Daoy (cell line): ENCODE measurements around the gene KISS1R. TPM values are rescaled to one million over a fixed set of nuclear protein-coding genes. Genes with fewer than 3 reads are reported as not detected.
"Not testable (repeated sequence)": the region's sequence is repeated elsewhere in the genome, so short reads cannot be mapped to it uniquely, and the experiment has no call there.

Experiments
- DNase-seq: peaks from one replicate; pipeline ENCODE4 v3.0.0-alpha.2; 2015; ENCODE audit warnings: low read depth
- total RNA-seq: library from RNA; depleted of rRNA; stranded (reverse); fragments of >200 nt; shearing (Covaris generic); gene quantifications from 2 replicates; pipeline ENCODE4 v1.2.3, GENCODE V29; 2014; rRNA removed

KISS1R gene
- not detected in 2 replicates for total RNA-seq

- DNase-seq: peak; percentile 61
These were observed at the start of gene KISS1R for GRCh38 chr19:917323-918151. TSS of gene KISS1R (plus strand) at chr19:917333. CDS start at chr19:917503, 170 bp downstream.

- DNase-seq: no peak
These were observed 49.2 kb upstream of the KISS1R start for GRCh38 chr19:867855-868457.

GRCh38 chr19:868458-869244 is 48.5 kb upstream of the KISS1R start:
- no peak for DNase-seq

DNA sequence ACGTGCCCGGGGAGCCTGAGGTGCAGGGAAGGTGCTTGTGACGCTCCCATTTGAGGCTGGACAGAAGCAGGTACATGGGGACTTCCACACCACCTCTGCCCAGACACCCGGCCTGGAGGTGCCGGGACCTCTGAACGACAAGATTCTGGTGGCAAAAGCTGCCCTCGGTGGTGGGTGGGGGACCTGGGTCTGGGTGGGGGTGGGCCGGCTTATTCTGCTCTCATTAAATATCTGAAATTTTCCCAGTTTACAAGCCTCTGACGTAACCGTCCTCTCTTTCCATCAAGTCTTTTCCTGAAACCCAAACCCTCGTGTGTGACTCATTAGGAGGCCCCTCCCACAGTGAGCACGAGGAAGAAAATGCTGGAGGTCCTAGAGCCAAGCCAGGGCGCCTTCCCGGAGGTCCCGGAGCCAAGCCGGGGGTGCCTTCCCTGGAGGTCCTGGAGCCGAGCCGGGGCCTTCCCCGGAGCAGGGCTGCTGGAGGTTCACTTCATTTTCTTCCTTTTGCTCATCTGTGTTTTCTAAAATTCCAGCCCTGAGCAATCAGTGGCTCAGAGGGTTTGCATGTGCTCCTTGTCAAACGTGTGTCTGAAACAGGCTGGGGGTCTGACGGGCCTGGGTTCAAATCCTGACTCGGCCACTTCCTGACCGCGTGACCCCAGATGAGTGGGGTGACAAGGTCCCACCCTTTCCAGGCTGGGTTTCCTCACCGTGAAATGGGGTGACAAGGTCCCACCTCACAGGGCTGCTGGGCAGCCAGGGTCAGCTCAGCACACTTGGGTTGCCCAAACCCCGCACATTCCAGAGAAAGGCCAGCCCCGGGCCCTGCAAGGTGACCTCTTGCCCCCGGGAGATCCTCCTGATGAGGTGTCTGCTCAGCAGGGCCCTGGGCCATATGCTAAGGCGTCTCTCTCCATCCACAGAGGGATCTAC is 47.6 kb upstream of the KISS1R start:
- DNase-seq: peak; percentile 93

DNA sequence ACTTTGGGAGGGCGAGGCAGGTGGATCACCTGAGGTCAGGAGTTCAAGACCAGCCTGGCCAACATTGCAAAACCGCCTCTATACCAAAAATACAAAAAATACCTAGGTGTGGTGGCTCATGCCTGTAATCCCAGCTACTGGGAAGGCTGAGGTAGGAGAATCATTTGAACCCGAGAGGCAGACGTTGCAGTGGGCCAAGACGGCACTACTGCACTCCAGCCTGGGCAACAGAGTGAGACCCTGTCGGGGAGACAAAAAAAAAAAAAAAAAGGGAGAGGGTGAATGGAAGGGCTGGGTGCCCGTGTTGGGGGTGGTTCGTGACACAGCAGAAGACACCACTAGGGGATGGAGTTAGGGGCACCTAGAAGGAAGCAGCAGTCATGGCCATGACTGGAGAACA is 46.8 kb upstream of the KISS1R start:
- DNase-seq: no peak

DNA sequence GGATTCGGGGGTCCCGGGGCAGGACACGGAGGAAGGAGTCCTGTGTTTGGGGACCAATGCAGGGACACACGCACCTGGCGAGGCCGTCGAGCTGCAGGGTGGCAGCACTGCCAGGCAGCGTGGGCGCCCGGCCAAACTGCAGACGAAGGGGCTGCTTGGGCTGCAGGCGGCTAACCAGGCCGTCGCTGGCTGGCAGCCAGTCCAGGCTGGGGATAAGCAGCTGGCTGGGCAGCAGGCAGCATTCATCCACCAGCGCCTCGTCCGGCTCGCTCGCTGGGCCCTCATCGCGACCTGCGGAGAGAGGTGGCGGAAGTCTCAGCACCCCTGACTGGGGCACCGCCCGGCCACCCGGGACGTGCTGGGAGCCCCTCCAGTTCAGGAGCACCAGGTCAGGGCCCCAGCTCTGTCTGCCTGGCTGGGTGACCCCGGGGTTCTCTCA is 46.2 kb upstream of the KISS1R start:
- DNase-seq: no peak

DNA sequence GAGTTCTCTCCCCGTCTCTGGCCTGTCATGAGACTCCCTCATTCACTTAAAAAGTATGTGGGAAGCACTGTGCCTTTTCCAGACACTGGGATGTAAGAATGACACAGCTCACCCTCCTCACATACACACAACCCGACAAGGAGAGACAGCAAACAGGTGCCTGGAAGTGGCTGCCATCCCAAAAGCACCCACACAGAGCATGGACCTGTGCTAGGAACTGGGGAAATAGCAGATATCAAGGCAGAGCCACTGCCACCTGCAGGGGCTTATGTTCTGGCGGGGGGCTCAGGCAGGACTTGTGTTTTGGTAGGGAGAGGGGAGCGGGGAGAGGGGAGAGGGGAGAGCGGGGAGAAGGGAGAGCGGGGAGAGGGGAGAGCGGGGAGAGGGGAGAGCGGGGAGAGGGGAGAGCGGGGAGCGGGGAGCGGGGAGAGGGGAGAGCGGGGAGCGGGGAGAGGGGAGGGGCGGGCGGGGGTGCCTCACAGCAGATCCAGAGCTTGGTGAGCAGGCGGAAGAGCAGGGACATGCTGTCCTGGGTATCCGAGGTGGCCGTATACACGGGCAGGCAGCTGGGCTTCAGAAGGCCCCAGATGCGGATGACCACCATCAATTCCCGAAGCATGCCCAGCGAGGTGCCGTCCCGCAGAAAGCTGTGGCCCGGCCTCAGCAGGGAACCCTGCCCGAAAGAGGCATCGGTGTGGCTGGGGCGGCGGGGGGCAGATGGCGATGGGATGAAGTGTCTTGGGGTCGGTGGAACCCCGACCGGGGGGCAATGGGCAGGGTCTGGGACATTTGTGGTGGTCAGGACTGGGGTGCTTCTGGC is 45.5 kb upstream of the KISS1R start:
- peak; percentile 41 for DNase-seq

- peak; percentile 90 for DNase-seq
These were observed 44.7 kb upstream of the KISS1R start for GRCh38 chr19:872266-872951.

DNA sequence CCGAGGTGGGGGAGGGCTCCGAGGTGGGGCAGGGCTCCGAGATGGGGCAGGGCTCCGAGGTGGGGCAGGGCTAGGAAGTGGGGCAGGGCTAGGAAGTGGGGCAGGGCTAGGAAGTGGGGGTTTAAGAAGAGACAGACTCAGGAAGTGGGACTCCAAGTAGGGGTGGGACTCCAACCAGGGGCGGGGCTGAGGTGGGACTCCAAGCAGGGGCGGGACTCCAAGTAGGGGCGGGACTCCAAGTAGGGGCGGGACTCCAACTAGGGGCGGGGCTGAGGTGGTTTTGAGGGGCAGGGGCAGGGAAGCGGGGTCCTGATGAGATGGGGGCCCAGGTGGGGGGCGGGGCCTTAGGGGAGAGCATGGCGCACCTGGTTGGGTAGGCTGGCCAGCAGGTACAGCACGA is 44.0 kb upstream of the KISS1R start:
- DNase-seq: peak; percentile 81

- no peak for DNase-seq
These were observed 43.5 kb upstream of the KISS1R start for GRCh38 chr19:873561-874041.

- DNase-seq: no peak
These were observed 41.8 kb upstream of the KISS1R start for GRCh38 chr19:875265-875879.

- DNase-seq: no peak
These were observed 41.0 kb upstream of the KISS1R start for GRCh38 chr19:876089-876488.

DNA sequence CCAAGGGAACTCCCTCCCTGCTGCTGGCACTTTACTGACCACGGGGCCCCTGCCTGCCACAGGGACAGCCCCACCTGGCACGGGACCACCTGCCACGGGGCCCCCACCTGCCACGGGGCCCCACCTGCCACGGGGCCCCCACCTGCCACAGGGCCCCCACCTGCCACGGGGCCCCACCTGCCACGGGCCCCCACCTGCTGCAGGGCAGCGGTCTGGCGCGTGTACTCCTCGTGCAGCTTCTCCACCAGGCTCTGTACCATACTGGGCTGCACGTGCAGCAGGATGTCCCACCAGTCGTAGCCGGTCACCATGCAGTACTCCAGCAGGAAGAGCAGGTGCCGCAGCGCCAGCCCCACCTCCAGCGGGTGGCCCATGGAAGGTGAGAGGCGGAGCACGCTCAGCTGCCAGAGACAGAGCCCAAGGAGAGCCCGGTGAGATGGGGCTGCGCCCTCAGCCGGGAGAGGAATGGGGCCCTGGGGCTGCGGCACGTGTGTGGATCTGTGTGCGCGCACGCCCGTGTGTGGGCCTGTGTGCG is 40.3 kb upstream of the KISS1R start:
- no peak for DNase-seq

- not testable (repeated sequence) for DNase-seq
These were observed 39.0 kb upstream of the KISS1R start for GRCh38 chr19:877992-878660.

GRCh38 chr19:878751-879561 is 38.2 kb upstream of the KISS1R start:
- not testable (repeated sequence) for DNase-seq

- DNase-seq: no peak
These were observed 37.3 kb upstream of the KISS1R start for GRCh38 chr19:879711-880438.
